GM21423 (cell line): ENCODE data around the gene LINGO3.
"Not testable (repeated sequence)": the region's sequence is repeated elsewhere in the genome, so short reads cannot be mapped to it uniquely, and the experiment has no call there.

Experiments
- ATAC-seq: cut with Tn5 transposase; IDR thresholded peaks from one replicate; pipeline ENCODE4 v1.9.1; 2021; ENCODE audit warnings: mild to moderate bottlenecking, moderate library complexity; ENCODE audit not compliant: unreplicated experiment

Gene LINGO3, protein sequence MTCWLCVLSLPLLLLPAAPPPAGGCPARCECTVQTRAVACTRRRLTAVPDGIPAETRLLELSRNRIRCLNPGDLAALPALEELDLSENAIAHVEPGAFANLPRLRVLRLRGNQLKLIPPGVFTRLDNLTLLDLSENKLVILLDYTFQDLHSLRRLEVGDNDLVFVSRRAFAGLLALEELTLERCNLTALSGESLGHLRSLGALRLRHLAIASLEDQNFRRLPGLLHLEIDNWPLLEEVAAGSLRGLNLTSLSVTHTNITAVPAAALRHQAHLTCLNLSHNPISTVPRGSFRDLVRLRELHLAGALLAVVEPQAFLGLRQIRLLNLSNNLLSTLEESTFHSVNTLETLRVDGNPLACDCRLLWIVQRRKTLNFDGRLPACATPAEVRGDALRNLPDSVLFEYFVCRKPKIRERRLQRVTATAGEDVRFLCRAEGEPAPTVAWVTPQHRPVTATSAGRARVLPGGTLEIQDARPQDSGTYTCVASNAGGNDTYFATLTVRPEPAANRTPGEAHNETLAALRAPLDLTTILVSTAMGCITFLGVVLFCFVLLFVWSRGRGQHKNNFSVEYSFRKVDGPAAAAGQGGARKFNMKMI

DNA sequence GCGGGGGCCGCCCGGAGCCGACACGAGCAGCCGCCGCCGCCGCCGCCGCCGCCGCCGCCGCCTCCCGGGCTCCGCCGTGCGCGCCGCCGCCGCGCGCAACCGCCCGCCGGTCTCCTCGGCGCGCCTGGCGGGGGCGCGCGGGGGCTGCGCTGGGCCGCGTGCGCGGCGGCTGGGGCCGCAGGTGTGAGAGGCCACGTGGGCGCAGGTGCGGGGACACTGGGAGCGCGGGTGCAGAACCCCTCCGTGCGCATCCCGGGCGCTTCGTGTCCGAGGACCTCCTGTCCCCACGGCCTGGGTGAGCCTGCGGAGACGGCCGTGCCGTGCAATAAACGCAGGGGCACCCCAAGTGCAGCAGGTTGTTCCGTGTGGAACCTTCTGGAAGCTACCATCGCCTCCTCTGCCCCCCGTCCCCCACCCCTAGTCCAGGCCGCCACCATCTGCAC is at the start of gene LINGO3:
Gene LINGO3 (minus strand): TSS at position 41 of the 443 bp plus-strand sequence. CDS start 16,378 bp downstream, outside the sequence.
- ATAC-seq: no peak

DNA sequence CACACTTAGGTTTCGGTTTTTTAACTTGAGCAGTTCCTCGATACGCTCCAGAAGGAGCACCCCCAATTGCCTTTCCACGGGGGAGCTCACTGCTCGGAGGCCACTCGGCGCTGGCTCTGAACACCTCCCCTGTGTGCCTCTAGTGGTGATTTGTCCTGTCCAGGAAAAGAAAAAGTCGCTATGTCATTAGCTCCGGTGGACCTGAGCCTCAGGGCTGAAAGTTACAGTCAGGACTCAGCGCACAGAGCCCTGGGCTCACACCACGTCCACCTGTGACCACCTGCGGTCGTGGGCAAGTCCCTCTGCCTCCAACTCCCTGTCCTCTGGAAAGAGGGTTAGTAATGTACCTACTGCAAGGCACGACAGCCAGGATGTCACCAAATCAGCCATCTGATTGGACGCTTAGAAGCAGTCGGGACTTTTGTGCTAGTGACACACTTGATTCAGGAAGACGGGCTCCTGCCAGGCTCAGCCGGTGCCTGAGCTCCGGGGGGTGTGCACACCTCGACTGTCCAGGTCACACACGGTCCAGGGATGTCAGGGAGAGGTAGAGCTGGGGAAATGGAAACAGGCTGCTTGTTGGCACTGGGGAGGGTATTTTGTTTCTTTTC is 48.2 kb upstream of the LINGO3 start:
- no peak for ATAC-seq

GRCh38 chr19:2355168-2356035 is 47.4 kb upstream of the LINGO3 start:
- no peak for ATAC-seq

GRCh38 chr19:2354670-2355069 is 46.7 kb upstream of the LINGO3 start:
- ATAC-seq: no peak

GRCh38 chr19:2353887-2354592 is 46.1 kb upstream of the LINGO3 start:
- ATAC-seq: no peak

DNA sequence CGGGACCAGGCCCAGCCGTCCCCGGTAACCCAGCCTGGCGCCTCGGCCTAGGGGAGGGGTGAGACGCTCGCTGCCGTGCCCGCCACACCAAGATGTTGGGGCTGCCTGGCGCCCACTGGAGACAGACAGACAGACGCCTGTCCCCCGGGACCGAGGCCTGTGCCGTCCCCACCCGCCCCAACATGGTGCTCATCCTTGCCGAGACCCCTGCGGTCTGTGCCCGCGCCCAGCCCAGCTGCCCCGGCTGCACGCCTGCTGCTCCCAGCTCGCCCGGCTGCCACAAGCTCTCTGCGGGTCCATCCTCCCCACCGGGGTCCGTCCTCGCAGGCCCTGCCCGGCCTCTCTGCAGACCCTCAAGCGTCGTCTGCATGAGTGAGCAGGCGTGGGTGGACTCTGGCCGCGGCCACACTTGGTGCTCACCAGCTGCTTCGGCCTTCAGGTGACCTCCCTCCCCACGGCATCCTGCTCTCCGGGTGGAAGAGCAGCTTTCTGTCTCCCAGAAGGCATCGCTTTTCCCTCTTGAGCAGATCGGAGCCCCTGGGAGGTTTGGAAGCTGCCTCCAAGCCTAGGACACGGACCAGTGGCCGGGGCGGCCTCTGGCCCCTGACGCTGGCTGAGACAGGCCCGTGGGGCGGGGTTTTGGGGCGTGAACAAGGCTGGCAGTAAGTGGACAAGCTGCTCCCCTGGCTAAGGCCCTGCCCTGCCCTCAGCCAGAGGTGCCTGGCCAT is 45.4 kb upstream of the LINGO3 start:
- ATAC-seq: no peak

GRCh38 chr19:2352121-2352520 is 44.2 kb upstream of the LINGO3 start:
- ATAC-seq: no peak

DNA sequence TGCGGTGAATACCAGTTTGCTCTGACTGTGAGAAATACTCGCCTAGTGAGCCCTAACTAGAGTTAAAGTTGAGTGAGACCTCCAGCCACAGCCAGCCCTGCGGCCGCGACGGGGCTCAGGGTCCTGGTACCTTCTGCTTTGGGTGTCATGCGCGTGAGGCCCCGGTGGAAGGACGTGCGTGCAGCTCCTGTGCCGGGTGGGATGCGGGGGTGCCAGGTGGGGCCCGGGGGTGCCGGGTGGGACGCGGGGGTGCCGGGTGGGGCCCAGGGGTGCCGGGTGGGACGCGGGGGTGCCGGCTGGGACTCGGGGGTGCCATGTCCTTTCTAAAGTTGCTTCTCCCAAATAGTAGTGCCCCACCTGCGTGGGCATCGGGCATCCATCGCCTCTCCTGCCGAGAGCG is 43.6 kb upstream of the LINGO3 start:
- no peak for ATAC-seq

DNA sequence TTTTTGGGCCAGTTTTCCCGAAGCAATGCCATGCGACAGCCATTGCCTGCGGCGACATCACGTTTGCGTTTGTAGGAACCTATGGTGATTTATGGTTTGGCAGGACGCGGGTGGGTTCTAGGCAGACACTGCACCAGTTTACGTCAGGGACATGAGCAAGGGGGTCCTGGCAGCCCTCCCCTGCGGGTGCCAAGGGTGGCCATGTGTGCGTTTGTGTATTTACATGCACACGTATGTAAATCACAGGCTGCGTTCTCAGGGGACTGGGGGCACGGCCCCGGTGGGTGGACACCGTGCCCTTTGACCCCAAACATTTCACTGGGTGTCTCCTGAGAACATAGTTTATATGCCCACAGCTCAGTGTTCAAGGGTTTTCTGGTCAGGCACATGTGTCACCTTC is 42.7 kb upstream of the LINGO3 start:
- no peak for ATAC-seq

DNA sequence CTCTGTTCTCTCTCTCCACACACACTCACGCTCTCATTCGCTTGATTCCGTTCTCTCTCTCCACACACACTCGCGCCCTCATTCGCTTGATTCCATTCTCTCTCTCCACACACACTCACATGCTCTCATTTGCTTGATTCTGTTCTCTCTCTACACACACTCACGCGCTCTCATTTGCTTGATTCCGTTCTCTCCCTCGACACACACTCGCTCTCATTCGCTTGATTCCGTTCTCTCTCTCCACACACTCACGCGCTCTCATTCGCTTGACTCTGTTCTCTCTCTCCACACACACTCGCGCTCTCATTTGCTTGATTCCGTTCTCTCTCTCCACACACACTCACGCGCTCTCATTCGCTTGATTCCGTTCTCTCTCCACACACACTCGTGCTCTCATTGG is 41.9 kb upstream of the LINGO3 start:
- ATAC-seq: not testable (repeated sequence)

DNA sequence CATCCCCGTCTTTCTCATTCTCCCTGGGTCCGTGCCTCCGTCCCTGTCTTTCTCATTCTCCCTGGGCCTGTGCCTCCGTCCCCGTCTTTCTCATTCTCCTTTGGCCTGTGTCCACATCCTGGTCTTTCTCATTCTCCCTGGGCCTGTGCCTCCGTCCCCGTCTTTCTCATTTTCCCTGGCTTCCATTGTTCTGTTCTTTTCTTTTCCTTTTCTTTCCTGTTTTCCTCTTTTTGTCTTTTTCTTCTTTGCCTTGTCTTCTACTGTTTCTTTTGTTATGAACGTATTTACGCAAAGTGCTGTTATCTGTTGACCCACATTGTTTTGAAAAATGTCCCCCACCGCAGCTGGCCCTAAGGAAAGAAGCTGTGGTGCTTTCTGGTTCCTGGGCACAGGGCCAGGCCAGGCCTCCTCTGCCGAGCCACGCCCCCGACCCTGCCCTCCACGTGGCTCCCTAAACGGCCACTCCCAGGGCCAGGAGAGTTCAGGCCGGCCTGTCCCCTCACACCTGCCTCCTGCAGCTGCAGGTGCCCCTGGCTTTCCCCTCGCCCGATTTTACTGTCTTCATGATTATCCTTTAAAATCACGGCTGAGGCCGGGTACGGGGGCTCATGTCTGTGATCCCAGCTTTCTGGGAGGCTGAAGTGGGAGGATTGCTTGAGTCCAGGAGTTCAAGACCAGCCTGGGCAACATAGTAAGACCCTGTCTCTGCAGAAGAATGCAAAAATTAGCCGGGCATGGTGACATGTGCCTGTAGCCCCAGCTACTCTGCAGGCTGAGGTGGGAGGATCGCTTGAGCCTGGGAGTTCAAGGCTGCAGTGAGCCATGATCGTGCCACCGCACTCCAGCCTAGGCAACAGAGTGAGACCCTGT is 38.1 kb upstream of the LINGO3 start:
- no peak for ATAC-seq

GRCh38 chr19:2345076-2345475 is 37.1 kb upstream of the LINGO3 start:
- no peak for ATAC-seq

- no peak for ATAC-seq
Measured at GRCh38 chr19:2344381-2344870, 36.5 kb upstream of the LINGO3 start.

DNA sequence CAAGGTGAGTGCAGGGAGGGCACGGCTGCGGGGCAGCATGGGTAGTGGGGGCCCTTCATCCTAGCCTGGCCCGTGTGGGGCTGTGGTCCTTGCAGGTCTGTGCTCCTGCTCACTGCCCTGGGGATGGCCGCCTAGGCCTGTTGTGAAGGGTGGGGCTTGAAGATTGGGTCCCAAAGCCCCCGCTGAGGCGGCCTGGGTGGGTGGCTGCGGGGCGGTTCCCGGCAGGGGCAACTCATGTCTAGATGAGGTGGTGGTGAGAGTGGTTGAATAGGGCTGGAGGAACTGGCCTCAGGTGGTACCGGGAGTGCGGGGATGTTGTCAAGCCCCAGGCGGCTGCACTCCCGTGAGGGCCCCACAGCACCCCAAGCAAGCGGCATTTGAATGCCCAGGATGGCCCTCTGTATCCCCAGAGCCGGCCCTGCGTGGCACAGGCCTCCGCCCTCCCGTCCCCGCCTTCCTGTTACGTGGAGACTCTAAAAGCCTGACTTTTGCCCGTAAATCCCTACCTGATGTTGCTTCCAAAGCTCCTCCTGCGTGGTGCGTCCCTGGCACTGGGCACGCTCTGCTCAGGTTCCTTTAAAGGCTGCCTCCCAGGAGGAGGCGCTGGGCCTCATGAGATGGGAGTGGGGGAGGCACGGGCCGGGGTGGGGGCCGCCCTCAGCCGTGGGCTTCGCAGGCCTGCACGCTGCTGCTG is 35.5 kb upstream of the LINGO3 start:
- ATAC-seq: no peak

DNA sequence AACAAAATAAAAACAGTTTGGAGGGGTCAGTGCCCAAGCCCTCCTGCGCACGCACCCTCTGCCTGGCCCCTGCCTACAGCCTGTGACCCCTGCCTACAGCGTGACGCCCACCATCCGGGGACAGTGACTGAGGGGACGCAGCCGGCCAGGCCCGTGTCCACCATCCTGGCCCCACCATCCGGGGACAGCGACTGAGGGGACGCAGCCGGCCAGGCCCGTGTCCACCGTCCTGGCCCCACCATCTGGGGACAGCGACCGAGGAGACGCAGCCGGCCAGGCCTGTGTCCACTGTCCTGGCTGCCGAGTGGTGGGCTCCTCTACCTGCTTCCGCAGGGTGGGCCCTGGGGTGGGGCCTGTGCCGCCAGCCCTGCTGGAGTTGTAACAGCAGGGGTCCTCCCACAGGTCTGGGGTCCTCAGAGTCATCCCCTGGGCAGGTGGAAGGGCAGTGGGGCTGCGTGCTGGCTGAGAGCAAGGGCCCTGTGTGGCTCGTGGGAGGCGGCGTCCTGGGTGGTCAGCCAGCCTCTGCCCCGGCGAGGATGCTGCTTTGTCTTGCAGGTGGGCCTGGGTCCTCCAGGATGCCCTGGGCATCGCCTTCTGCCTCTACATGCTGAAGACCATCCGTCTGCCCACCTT is 34.8 kb upstream of the LINGO3 start:
- no peak for ATAC-seq

GRCh38 chr19:2341982-2342381 is 34.0 kb upstream of the LINGO3 start:
- ATAC-seq: no peak

DNA sequence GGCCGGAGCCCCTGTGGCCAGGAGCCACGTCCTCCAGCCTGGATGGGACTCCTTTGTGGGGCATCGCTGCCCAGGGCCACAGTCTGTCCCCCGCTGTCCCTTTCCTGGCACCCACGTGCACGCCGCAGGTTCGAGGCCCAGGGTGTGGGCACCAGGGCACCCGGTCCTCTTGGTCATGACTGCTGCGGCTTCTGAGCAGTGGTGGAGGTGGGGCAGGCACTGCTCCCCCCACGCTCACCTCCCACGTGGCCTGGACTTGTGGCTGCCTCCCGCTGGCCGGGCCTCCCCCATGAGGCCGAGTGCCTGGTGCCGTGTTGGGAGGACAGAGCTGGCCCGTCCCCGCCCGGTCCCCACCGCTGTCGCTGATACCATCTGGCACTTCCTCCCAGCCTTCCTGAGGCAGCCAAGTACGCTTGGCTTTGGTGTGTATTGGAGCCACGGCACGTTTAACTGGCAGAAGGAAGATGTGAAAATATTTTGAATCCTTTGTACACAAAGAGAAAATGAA is 33.3 kb upstream of the LINGO3 start:
- no peak for ATAC-seq
